A549 (cell line): Measurements from ENCODE around the gene PTEN.
"Not testable (repeated sequence)": the region's sequence is repeated elsewhere in the genome, so short reads cannot be mapped to it uniquely, and the experiment has no call there.

ENCODE experiments used
- CEBPB ChIP-seq, 2 experiments: fragments of >200 bp in 1 of 2; sonication (Bioruptor Twin) in 1 of 2; formaldehyde crosslinking in 1 of 2; IDR thresholded peaks; 2 replicates each; pipeline ENCODE4 v1.6.1; 2012 to 2016
- JUN ChIP-seq, 2 experiments: fragments of >200 bp; sonication (Bioruptor Twin); formaldehyde crosslinking; IDR thresholded peaks; 2 replicates in 1 of 2; 3 replicates in 1 of 2; pipeline ENCODE4 v1.6.1; 2016 to 2017
- NFE2L2 ChIP-seq: fragments of 150-350 bp; conservative IDR thresholded peaks from 2 replicates; pipeline ENCODE4 v1.6.1; 2014; ENCODE audit warnings: low read length
- TF ChIP-seq, protein P1 (sequence below): fragments of 200-600 bp; sonication (generic); IDR thresholded peaks from 2 replicates; pipeline ENCODE4 v1.6.1; 2016; ENCODE audit warnings: antibody characterized with exemption, mild to moderate bottlenecking, moderate library complexity
- TF ChIP-seq, protein P2 (sequence below): fragments of 450-650 bp; IDR thresholded peaks from 2 replicates; pipeline ENCODE4 v1.6.1; 2014; ENCODE audit warnings: antibody characterized with exemption
- TF ChIP-seq, protein P3 (sequence below): fragments of >200 bp; sonication (Bioruptor Twin); formaldehyde crosslinking; IDR thresholded peaks from 3 replicates; pipeline ENCODE4 v1.5.1; 2016

DNA sequence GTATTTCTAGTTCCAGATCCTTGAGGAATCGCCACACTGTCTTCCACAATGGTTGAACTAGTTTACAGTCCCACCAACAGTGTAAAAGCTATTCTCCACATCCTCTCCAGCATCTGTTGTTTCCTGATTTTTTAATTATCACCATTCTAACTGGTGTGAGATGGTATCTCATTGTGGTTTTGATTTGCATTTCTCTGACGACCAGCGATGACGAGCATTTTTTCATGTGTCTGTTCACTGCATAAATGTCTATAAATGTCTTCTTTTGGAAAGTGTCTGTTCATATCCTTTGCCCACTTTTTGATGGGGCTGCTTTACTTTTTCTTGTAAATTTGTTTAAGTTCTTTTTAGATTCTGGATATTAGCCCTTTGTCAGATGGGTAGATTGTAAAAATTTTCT, 7.8 kb upstream of the PTEN start:
- TF ChIP-seq, protein P1, sequence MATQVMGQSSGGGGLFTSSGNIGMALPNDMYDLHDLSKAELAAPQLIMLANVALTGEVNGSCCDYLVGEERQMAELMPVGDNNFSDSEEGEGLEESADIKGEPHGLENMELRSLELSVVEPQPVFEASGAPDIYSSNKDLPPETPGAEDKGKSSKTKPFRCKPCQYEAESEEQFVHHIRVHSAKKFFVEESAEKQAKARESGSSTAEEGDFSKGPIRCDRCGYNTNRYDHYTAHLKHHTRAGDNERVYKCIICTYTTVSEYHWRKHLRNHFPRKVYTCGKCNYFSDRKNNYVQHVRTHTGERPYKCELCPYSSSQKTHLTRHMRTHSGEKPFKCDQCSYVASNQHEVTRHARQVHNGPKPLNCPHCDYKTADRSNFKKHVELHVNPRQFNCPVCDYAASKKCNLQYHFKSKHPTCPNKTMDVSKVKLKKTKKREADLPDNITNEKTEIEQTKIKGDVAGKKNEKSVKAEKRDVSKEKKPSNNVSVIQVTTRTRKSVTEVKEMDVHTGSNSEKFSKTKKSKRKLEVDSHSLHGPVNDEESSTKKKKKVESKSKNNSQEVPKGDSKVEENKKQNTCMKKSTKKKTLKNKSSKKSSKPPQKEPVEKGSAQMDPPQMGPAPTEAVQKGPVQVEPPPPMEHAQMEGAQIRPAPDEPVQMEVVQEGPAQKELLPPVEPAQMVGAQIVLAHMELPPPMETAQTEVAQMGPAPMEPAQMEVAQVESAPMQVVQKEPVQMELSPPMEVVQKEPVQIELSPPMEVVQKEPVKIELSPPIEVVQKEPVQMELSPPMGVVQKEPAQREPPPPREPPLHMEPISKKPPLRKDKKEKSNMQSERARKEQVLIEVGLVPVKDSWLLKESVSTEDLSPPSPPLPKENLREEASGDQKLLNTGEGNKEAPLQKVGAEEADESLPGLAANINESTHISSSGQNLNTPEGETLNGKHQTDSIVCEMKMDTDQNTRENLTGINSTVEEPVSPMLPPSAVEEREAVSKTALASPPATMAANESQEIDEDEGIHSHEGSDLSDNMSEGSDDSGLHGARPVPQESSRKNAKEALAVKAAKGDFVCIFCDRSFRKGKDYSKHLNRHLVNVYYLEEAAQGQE = not testable (repeated sequence)
- not testable (repeated sequence) for TF ChIP-seq NFE2L2; CEBPB (IDR thresholded peaks at IDR 0.05); JUN (IDR thresholded peaks at IDR 0.05)
- TF ChIP-seq, protein P2, sequence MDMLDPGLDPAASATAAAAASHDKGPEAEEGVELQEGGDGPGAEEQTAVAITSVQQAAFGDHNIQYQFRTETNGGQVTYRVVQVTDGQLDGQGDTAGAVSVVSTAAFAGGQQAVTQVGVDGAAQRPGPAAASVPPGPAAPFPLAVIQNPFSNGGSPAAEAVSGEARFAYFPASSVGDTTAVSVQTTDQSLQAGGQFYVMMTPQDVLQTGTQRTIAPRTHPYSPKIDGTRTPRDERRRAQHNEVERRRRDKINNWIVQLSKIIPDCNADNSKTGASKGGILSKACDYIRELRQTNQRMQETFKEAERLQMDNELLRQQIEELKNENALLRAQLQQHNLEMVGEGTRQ = not testable (repeated sequence)
- TF ChIP-seq, protein P3, sequence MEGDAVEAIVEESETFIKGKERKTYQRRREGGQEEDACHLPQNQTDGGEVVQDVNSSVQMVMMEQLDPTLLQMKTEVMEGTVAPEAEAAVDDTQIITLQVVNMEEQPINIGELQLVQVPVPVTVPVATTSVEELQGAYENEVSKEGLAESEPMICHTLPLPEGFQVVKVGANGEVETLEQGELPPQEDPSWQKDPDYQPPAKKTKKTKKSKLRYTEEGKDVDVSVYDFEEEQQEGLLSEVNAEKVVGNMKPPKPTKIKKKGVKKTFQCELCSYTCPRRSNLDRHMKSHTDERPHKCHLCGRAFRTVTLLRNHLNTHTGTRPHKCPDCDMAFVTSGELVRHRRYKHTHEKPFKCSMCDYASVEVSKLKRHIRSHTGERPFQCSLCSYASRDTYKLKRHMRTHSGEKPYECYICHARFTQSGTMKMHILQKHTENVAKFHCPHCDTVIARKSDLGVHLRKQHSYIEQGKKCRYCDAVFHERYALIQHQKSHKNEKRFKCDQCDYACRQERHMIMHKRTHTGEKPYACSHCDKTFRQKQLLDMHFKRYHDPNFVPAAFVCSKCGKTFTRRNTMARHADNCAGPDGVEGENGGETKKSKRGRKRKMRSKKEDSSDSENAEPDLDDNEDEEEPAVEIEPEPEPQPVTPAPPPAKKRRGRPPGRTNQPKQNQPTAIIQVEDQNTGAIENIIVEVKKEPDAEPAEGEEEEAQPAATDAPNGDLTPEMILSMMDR = not testable (repeated sequence)
